B cell (primary cell): ENCODE data around the gene SPRR1A. TPM values are rescaled to one million over a fixed set of nuclear protein-coding genes. Genes with fewer than 3 reads are reported as not detected.

ENCODE experiments used
- polyA plus RNA-seq: library from polyadenylated mRNA; depleted of rRNA; stranded (reverse); fragments of >200 nt; gene quantifications from 2 replicates; pipeline ENCODE4 v1.2.3, GENCODE V29; 2012
- small RNA-seq: library from RNA; depleted of rRNA; stranded (forward); fragments of <200 nt; gene quantifications from one replicate; pipeline ENCODE3, GENCODE V24; 2012; ENCODE audit warnings: low replicate concordance, low read depth; ENCODE audit not compliant: insufficient read length
- total RNA-seq, 2 donors: library from RNA; stranded (reverse); fragments of 120-200 nt in 1 of 2; gene quantifications; 1 replicate in 1 of 2; 2 replicates in 1 of 2; pipeline versions ENCODE4 v1.2.3 to v1.2.4, GENCODE V29; 2013 to 2022

SPRR1A gene
- total and polyA plus RNA-seq, 2 donors (not counting 1 experiment from before 2014, with no cell fraction given) = not detected

Small RNA genes lying within 50 kb of the gene (small RNA-seq; reads per million reads assigned to genes)
- gene AL356867.1 (not detected), gene RF00322 (not detected), gene SPRR1A (not detected)

Other genes starting within 250 kb of the SPRR1A start
- not detected in 2 replicates for gene KPRP, start 226.1 kb upstream of the SPRR1A start, total RNA-seq
- not detected in 2 replicates for gene KPRP, start 226.1 kb upstream of the SPRR1A start, polyA plus RNA-seq
- gene LCE1F, start 208.9 kb upstream of the SPRR1A start, total RNA-seq = not detected in 2 replicates
- not detected in 2 replicates for gene LCE1F, start 208.9 kb upstream of the SPRR1A start, polyA plus RNA-seq
- gene LCE1E, start 197.8 kb upstream of the SPRR1A start, total RNA-seq = not detected in 2 replicates
- gene LCE1E, start 197.8 kb upstream of the SPRR1A start, polyA plus RNA-seq = not detected in 2 replicates
- not detected in 2 replicates for gene LCE1D, start 187.4 kb upstream of the SPRR1A start, total RNA-seq
- not detected in 2 replicates for gene LCE1D, start 187.4 kb upstream of the SPRR1A start, polyA plus RNA-seq
- gene LCE1C, start 177.4 kb upstream of the SPRR1A start, total RNA-seq = not detected in 2 replicates
- gene LCE1C, start 177.4 kb upstream of the SPRR1A start, polyA plus RNA-seq = not detected in 2 replicates
- not detected in 2 replicates for gene LCE1B, start 172.1 kb upstream of the SPRR1A start, total RNA-seq
- not detected in 2 replicates for gene LCE1B, start 172.1 kb upstream of the SPRR1A start, polyA plus RNA-seq
- not detected in 2 replicates for gene LCE1A, start 156.6 kb upstream of the SPRR1A start, total RNA-seq
- not detected in 2 replicates for gene LCE1A, start 156.6 kb upstream of the SPRR1A start, polyA plus RNA-seq
- not detected in 2 replicates for gene LCE6A, start 141.2 kb upstream of the SPRR1A start, total RNA-seq
- gene LCE6A, start 141.2 kb upstream of the SPRR1A start, polyA plus RNA-seq = not detected in 2 replicates
- not detected in 2 replicates for gene LCE7A, start 124.1 kb upstream of the SPRR1A start, total RNA-seq
- gene LCE7A, start 124.1 kb upstream of the SPRR1A start, polyA plus RNA-seq = not detected in 2 replicates
- not detected in 2 replicates for gene SMCP, start 105.8 kb upstream of the SPRR1A start, total RNA-seq
- not detected in 2 replicates for gene SMCP, start 105.8 kb upstream of the SPRR1A start, polyA plus RNA-seq
- not detected in 2 replicates for gene IVL, start 75.5 kb upstream of the SPRR1A start, total RNA-seq
- gene IVL, start 75.5 kb upstream of the SPRR1A start, polyA plus RNA-seq = not detected in 2 replicates
- not detected in 2 replicates for gene SPRR5, start 36.9 kb upstream of the SPRR1A start, total RNA-seq
- gene SPRR5, start 36.9 kb upstream of the SPRR1A start, polyA plus RNA-seq = not detected in 2 replicates
- not detected in 2 replicates for gene SPRR4, start 13.4 kb upstream of the SPRR1A start, total RNA-seq
- not detected in 2 replicates for gene SPRR4, start 13.4 kb upstream of the SPRR1A start, polyA plus RNA-seq
- not detected in 2 replicates for gene SPRR3, start 17.7 kb downstream of the SPRR1A start, total RNA-seq
- gene SPRR3, start 17.7 kb downstream of the SPRR1A start, polyA plus RNA-seq = not detected in 2 replicates
- not detected in 2 replicates for gene SPRR1B, start 47.1 kb downstream of the SPRR1A start, total RNA-seq
- gene SPRR1B, start 47.1 kb downstream of the SPRR1A start, polyA plus RNA-seq = not detected in 2 replicates
- not detected in 2 replicates for gene SPRR2D, start 57.0 kb downstream of the SPRR1A start, total RNA-seq
- not detected in 2 replicates for gene SPRR2D, start 57.0 kb downstream of the SPRR1A start, polyA plus RNA-seq
- not detected in 2 replicates for gene SPRR2A, start 73.4 kb downstream of the SPRR1A start, total RNA-seq
- gene SPRR2A, start 73.4 kb downstream of the SPRR1A start, polyA plus RNA-seq = not detected in 2 replicates
- gene SPRR2B, start 87.5 kb downstream of the SPRR1A start, total RNA-seq = not detected in 2 replicates
- gene SPRR2B, start 87.5 kb downstream of the SPRR1A start, polyA plus RNA-seq = not detected in 2 replicates
- not detected in 2 replicates for gene SPRR2E, start 110.4 kb downstream of the SPRR1A start, total RNA-seq
- gene SPRR2E, start 110.4 kb downstream of the SPRR1A start, polyA plus RNA-seq = not detected in 2 replicates
- gene SPRR2F, start 129.4 kb downstream of the SPRR1A start, total RNA-seq = not detected in 2 replicates
- gene SPRR2F, start 129.4 kb downstream of the SPRR1A start, polyA plus RNA-seq = not detected in 2 replicates
- gene SPRR2G, start 166.8 kb downstream of the SPRR1A start, total RNA-seq = not detected in 2 replicates
- not detected in 2 replicates for gene SPRR2G, start 166.8 kb downstream of the SPRR1A start, polyA plus RNA-seq
- not detected in 2 replicates for gene LELP1, start 219.3 kb downstream of the SPRR1A start, total RNA-seq
- not detected in 2 replicates for gene LELP1, start 219.3 kb downstream of the SPRR1A start, polyA plus RNA-seq
- gene PRR9, start 233.5 kb downstream of the SPRR1A start, total RNA-seq = not detected in 2 replicates
- not detected in 2 replicates for gene PRR9, start 233.5 kb downstream of the SPRR1A start, polyA plus RNA-seq